HepG2 (cell line): ENCODE measurements around the gene CTSA. TPM values are rescaled to one million over a fixed set of nuclear protein-coding genes. Genes with fewer than 3 reads are reported as not detected.

Source experiments
- ATM ChIP-seq: fragments of 450-650 bp; IDR thresholded peaks from 2 replicates; pipeline ENCODE4 v1.7.1; 2017; ENCODE audit warnings: mild to moderate bottlenecking, borderline replicate concordance
- HNRNPL ChIP-seq: fragments of 200-400 bp; formaldehyde crosslinking; IDR thresholded peaks from 2 replicates; pipeline ENCODE4 v1.6.1; 2017; ENCODE audit warnings: mild to moderate bottlenecking, low read depth, low read length
- HOXA3 ChIP-seq: sonication (generic); formaldehyde crosslinking; IDR thresholded peaks from 2 replicates; pipeline ENCODE4 v1.5.0; 2020; ENCODE audit warnings: missing genetic modification reagents
- HOXA5 ChIP-seq: sonication (generic); formaldehyde crosslinking; IDR thresholded peaks from 2 replicates; pipeline ENCODE4 v1.4.0; 2020; ENCODE audit warnings: missing genetic modification reagents
- KMT2B ChIP-seq: IDR thresholded peaks from 2 replicates; pipeline ENCODE4 v1.6.1; 2016; ENCODE audit warnings: missing genetic modification reagents, missing compliant biosample characterization
- MXI1 ChIP-seq: IDR thresholded peaks from 3 replicates; pipeline ENCODE4 v1.6.1; 2012; ENCODE audit warnings: low read depth, low read length, inconsistent platforms, borderline replicate concordance
- PCBP1 ChIP-seq: fragments of 200-400 bp; formaldehyde crosslinking; IDR thresholded peaks from 2 replicates; pipeline ENCODE4 v1.6.1; 2017; ENCODE audit warnings: mild to moderate bottlenecking, low read depth, low read length, borderline replicate concordance
- PRMT3 ChIP-seq: sonication (generic); formaldehyde crosslinking; IDR thresholded peaks from 2 replicates; pipeline ENCODE4 v1.8.1; 2022; ENCODE audit warnings: low read depth, mild to moderate bottlenecking, moderate library complexity, missing genetic modification reagents, borderline replicate concordance
- SAFB2 ChIP-seq: sonication (generic); formaldehyde crosslinking; IDR thresholded peaks from 2 replicates; pipeline ENCODE4 v1.5.1; 2020; ENCODE audit warnings: missing genetic modification reagents, low read depth, mild to moderate bottlenecking, borderline replicate concordance
- SIN3A ChIP-seq: IDR thresholded peaks from 2 replicates; pipeline ENCODE4 v1.6.1; 2011; ENCODE audit warnings: low read depth, mild to moderate bottlenecking, control low read depth, low read length, borderline replicate concordance
- TGIF2 ChIP-seq: IDR thresholded peaks from 2 replicates; pipeline ENCODE4 v1.6.1; 2016; ENCODE audit warnings: control low read depth, missing compliant biosample characterization
- XBP1 ChIP-seq: sonication (generic); formaldehyde crosslinking; IDR thresholded peaks from 2 replicates; pipeline ENCODE4 v1.5.0; 2020; ENCODE audit warnings: missing genetic modification reagents
- ZBTB21 ChIP-seq: sonication (generic); formaldehyde crosslinking; IDR thresholded peaks from 2 replicates; pipeline ENCODE4 v1.4.0; 2020; ENCODE audit warnings: missing genetic modification reagents
- ZNF30 ChIP-seq: sonication (generic); formaldehyde crosslinking; IDR thresholded peaks from 2 replicates; pipeline ENCODE4 v1.5.0; 2020; ENCODE audit warnings: mild to moderate bottlenecking, missing genetic modification reagents
- ZNF432 ChIP-seq: sonication (generic); formaldehyde crosslinking; IDR thresholded peaks from 2 replicates; pipeline ENCODE4 v1.5.0; 2020; ENCODE audit warnings: missing genetic modification reagents, mild to moderate bottlenecking, borderline replicate concordance
- polyA plus RNA-seq, 8 experiments: library from polyadenylated mRNA; depleted of rRNA in 3 of 8; stranded (reverse) in 7 of 8; unstranded in 1 of 8; fragments of >200 nt; fragmentation: Illumina TruSeq in 4 of 8; extraction: Trizol in 4 of 8; gene quantifications; 2 replicates each; pipeline versions ENCODE4 v1.2.1 to v1.2.3, GENCODE V29; 2011 to 2016; ENCODE audit warnings: low read depth in 4 of 8, missing spikeins in 1 of 8, mixed read lengths in 1 of 8; ENCODE audit not compliant: insufficient read depth in 1 of 8
- total RNA-seq, 5 experiments: library from RNA; depleted of rRNA; stranded (reverse); fragments of >200 nt; fragmentation: Illumina TruSeq; extraction: Trizol; gene quantifications; 2 replicates each; pipeline ENCODE4 v1.2.3, GENCODE V29; 2016; ENCODE audit warnings: low read depth in 1 of 5
- TF ChIP-seq, protein P1 (sequence below): sonication (generic); formaldehyde crosslinking; IDR thresholded peaks from 2 replicates; pipeline ENCODE4 v1.5.1; 2020; ENCODE audit warnings: mild to moderate bottlenecking, missing genetic modification reagents, moderate library complexity
- TF ChIP-seq, protein P2 (sequence below): sonication (generic); formaldehyde crosslinking; IDR thresholded peaks from 2 replicates; pipeline ENCODE4 v1.5.1; 2020; ENCODE audit warnings: missing genetic modification reagents, mild to moderate bottlenecking, borderline replicate concordance
- TF ChIP-seq, protein P3 (sequence below): sonication (generic); formaldehyde crosslinking; IDR thresholded peaks from 2 replicates; pipeline ENCODE4 v1.5.1; 2020; ENCODE audit warnings: missing genetic modification reagents, mild to moderate bottlenecking, borderline replicate concordance

The CTSA gene
- total and polyA plus RNA-seq, 2 of the 13 experiments (the other 11 are each of a cell fraction or from before 2014, with no cell fraction given): 202 to 231 TPM

DNA sequence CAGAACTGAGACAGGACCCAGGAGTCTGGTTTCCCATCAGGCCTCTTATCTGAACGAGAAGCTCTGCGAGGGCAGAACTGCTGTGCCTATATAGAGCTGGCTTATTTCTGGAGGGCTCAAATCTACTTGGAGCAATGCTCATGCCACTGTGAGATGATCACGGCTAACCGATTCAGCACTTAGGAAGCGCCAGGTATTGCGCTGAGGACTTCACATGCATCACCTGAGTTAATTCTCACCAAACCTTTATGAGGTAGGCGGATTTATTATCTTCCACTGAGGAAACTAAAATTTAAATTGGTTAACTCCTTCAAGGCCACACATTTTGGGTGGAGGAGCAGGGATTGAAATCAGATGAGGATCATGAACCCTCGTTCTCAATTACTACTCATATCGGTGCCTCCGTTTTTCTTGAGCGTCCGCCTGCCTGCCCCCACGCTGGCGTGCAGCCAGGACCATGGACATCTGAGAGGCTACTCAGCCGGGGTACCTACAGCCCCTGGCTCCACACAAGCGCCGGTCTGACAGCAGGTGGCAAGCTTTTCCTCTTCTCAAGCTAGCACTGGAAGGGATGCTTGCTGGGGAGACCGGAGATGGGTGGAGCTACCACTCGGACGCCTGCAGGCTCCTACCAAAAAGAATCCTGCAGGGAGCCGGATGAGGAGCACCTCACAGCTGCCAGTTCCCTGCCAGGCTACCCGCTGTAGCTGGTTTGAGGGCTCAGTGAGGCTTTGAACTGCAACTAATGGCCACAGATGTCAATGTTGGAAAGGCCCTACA, 42.3 kb downstream of the CTSA start (continued):
- TF ChIP-seq MXI1 (peak; percentile 88; the same call in 2 of the 3 replicates), ZBTB21 (CRISPR knock-in tag) (0 out of 2 replicates have a peak, but pooled peaks have one; percentile 31), PCBP1 (no peak), HOXA5 (CRISPR knock-in tag) (0 out of 2 replicates have a peak, but pooled peaks have one; percentile 15), KMT2B (0 out of 2 replicates have a peak, but pooled peaks have one; percentile 28), SIN3A (peak; percentile 72; the same call in 1 of the 2 replicates), ZNF432 (CRISPR knock-in tag) (no peak), ZNF30 (CRISPR knock-in tag) (no peak), SAFB2 (CRISPR knock-in tag) (no peak), ATM (no peak), TGIF2 (CRISPR knock-in tag) (peak; percentile 81; the same call in 1 of the 2 replicates), XBP1 (CRISPR knock-in tag) (no peak), HNRNPL (peak; percentile 51; the same call in 1 of the 2 replicates), HOXA3 (CRISPR knock-in tag) (peak; percentile 34; the same call in 1 of the 2 replicates), PRMT3 (CRISPR knock-in tag) (no peak)
- TF ChIP-seq, protein P1, sequence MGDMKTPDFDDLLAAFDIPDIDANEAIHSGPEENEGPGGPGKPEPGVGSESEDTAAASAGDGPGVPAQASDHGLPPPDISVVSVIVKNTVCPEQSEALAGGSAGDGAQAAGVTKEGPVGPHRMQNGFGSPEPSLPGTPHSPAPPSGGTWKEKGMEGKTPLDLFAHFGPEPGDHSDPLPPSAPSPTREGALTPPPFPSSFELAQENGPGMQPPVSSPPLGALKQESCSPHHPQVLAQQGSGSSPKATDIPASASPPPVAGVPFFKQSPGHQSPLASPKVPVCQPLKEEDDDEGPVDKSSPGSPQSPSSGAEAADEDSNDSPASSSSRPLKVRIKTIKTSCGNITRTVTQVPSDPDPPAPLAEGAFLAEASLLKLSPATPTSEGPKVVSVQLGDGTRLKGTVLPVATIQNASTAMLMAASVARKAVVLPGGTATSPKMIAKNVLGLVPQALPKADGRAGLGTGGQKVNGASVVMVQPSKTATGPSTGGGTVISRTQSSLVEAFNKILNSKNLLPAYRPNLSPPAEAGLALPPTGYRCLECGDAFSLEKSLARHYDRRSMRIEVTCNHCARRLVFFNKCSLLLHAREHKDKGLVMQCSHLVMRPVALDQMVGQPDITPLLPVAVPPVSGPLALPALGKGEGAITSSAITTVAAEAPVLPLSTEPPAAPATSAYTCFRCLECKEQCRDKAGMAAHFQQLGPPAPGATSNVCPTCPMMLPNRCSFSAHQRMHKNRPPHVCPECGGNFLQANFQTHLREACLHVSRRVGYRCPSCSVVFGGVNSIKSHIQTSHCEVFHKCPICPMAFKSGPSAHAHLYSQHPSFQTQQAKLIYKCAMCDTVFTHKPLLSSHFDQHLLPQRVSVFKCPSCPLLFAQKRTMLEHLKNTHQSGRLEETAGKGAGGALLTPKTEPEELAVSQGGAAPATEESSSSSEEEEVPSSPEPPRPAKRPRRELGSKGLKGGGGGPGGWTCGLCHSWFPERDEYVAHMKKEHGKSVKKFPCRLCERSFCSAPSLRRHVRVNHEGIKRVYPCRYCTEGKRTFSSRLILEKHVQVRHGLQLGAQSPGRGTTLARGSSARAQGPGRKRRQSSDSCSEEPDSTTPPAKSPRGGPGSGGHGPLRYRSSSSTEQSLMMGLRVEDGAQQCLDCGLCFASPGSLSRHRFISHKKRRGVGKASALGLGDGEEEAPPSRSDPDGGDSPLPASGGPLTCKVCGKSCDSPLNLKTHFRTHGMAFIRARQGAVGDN (CRISPR knock-in tag): peak; percentile 40
- TF ChIP-seq, protein P2, sequence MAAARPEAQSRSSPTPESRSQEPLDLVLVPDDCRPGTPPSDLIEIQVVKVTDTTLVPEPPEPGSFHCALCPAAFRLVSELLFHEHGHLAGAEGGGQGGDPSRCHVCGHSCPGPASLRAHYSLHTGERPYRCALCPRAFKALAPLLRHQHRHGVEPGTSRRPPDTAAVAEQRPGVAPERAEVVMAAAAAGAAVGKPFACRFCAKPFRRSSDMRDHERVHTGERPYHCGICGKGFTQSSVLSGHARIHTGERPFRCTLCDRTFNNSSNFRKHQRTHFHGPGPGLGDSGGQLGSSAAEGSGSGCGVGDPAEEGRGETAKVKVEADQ (CRISPR knock-in tag): peak; percentile 78; the same call in 1 of the 2 replicates
- TF ChIP-seq, protein P3, sequence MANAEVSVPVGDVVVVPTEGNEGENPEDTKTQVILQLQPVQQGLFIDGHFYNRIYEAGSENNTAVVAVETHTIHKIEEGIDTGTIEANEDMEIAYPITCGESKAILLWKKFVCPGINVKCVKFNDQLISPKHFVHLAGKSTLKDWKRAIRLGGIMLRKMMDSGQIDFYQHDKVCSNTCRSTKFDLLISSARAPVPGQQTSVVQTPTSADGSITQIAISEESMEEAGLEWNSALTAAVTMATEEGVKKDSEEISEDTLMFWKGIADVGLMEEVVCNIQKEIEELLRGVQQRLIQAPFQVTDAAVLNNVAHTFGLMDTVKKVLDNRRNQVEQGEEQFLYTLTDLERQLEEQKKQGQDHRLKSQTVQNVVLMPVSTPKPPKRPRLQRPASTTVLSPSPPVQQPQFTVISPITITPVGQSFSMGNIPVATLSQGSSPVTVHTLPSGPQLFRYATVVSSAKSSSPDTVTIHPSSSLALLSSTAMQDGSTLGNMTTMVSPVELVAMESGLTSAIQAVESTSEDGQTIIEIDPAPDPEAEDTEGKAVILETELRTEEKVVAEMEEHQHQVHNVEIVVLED (CRISPR knock-in tag): no peak
